Fibroblast of lung (primary cell): Measurements from ENCODE around the gene MORN1. TPM values are rescaled to one million over a fixed set of nuclear protein-coding genes. Genes with fewer than 3 reads are reported as not detected.

Experiments
- DNase-seq, 2 donors: peaks; one replicate each; pipeline versions ENCODE4 v3.0.0 to v3.0.0-alpha.2; 2010; ENCODE audit warnings: low read depth in 2 of 2
- H2AFZ ChIP-seq: 2 replicates; pipeline ENCODE4 v1.5.1; 2012; ENCODE audit warnings: low read length, control low read depth, inconsistent platforms
- H3K27ac ChIP-seq: 2 replicates; pipeline ENCODE4 v1.5.1; 2011; ENCODE audit warnings: low read length, control low read depth; ENCODE audit not compliant: insufficient read depth
- H3K27me3 ChIP-seq: 2 replicates; pipeline ENCODE4 v1.5.1; 2011; ENCODE audit warnings: mild to moderate bottlenecking, low read length; ENCODE audit not compliant: control insufficient read depth, insufficient read depth
- H3K36me3 ChIP-seq: 2 replicates; pipeline ENCODE4 v1.5.1; 2011; ENCODE audit warnings: low read length; ENCODE audit not compliant: control insufficient read depth, insufficient read depth
- H3K4me1 ChIP-seq: 2 replicates; pipeline ENCODE4 v1.5.1; 2011; ENCODE audit warnings: low read length; ENCODE audit not compliant: control insufficient read depth, insufficient read depth; ENCODE audit errors: extremely low read depth
- H3K4me2 ChIP-seq: 2 replicates; pipeline ENCODE4 v1.5.1; 2011; ENCODE audit warnings: low read length, control low read depth; ENCODE audit not compliant: insufficient read depth; ENCODE audit errors: extremely low read depth
- H3K4me3 ChIP-seq, 4 experiments: fragments of 200-600 bp in 1 of 4; sonication (generic) in 1 of 4; replicated peaks in 1 of 4; 2 replicates each; pipeline ENCODE4 v1.5.1; 2011 to 2016; ENCODE audit warnings: low read length in 4 of 4, low read depth in 3 of 4, mild to moderate bottlenecking in 3 of 4, control low read depth in 2 of 4, inconsistent platforms in 1 of 4, mixed read lengths in 1 of 4; ENCODE audit not compliant: insufficient read depth in 1 of 4; ENCODE audit errors: control extremely low read depth in 1 of 4
- H3K79me2 ChIP-seq: 2 replicates; pipeline ENCODE4 v1.5.1; 2012; ENCODE audit warnings: mild to moderate bottlenecking, low read length, inconsistent platforms; ENCODE audit not compliant: control insufficient read depth, insufficient read depth
- H3K9ac ChIP-seq: 2 replicates; pipeline ENCODE4 v1.5.1; 2011; ENCODE audit warnings: mild to moderate bottlenecking, low read length, control low read depth; ENCODE audit not compliant: insufficient read depth
- H3K9me3 ChIP-seq: 2 replicates; pipeline ENCODE4 v1.5.1; 2012; ENCODE audit warnings: low read depth, low read length; ENCODE audit not compliant: control insufficient read depth, insufficient read depth
- H4K20me1 ChIP-seq: 2 replicates; pipeline ENCODE4 v1.5.1; 2011; ENCODE audit warnings: low read length; ENCODE audit not compliant: control insufficient read depth, insufficient read depth; ENCODE audit errors: extremely low read depth
- CTCF ChIP-seq, 2 donors: IDR thresholded peaks in 1 of 2; conservative IDR thresholded peaks in 1 of 2; 1 replicate in 1 of 2; 2 replicates in 1 of 2; pipeline ENCODE4 v1.5.1; 2011 to 2012; ENCODE audit warnings: low read length in 2 of 2, control low read depth in 1 of 2, inconsistent platforms in 1 of 2, low read depth in 1 of 2, mild to moderate bottlenecking in 1 of 2
- EZH2 ChIP-seq: IDR thresholded peaks from 2 replicates; pipeline ENCODE4 v1.5.1; 2012; ENCODE audit warnings: low read length, control low read depth, mild to moderate bottlenecking; ENCODE audit errors: missing control alignments
- polyA plus RNA-seq, 2 donors: library from polyadenylated mRNA; depleted of rRNA in 1 of 2; stranded (reverse) in 1 of 2; unstranded in 1 of 2; fragments of >200 nt; gene quantifications; 2 replicates each; pipeline ENCODE4 v1.2.1, GENCODE V29; 2011 to 2012; ENCODE audit warnings: missing spikeins in 1 of 2
- total RNA-seq: library from RNA; depleted of rRNA; stranded (reverse); fragments of >200 nt; gene quantifications from 2 replicates; pipeline ENCODE4 v1.2.1, GENCODE V29; 2014

Gene MORN1
- total and polyA plus RNA-seq, 2 donors (not counting 1 experiment from before 2014, with no cell fraction given) = 3.5 to 10.6 TPM

- Histone ChIP-seq H3K9ac (no peak overlapping the region), H3K27ac (no peak overlapping the region), H3K4me3 (no peak overlapping the region), H3K4me2 (no peak overlapping the region), H3K79me2 (no peaks in the 10 kb centered on the region), H3K4me1 (peaks cover 14% of the 10 kb centered on the region), H3K27me3 (no peaks in the 10 kb centered on the region), H3K36me3 (no peaks in the 10 kb centered on the region), H4K20me1 (no peaks in the 10 kb centered on the region), H3K9me3 (no peaks in the 10 kb centered on the region), H2AFZ (no peak overlapping the region)
- TF ChIP-seq CTCF (conservative IDR thresholded peaks at IDR 0.05 in 1 of 2, IDR thresholded peaks at IDR 0.05 in 1 of 2; ENCODE audit: low read depth in 1 of 2, low read length in 2 of 2) = no peak
- no peak for TF ChIP-seq EZH2
- no peak for DNase-seq
Observed at GRCh38 chr1:2326524-2326923, 64.8 kb downstream of the MORN1 start.

GRCh38 chr1:2324553-2325366 is 66.6 kb downstream of the MORN1 start:
- no peaks in the 10 kb centered on the region for H3K9me3 ChIP-seq
- TF ChIP-seq EZH2 (no peak), CTCF (conservative IDR thresholded peaks at IDR 0.05 in 1 of 2, IDR thresholded peaks at IDR 0.05 in 1 of 2; ENCODE audit: low read depth in 1 of 2, low read length in 2 of 2) (no peak)
- DNase-seq = no peak
- no peak overlapping the region for H3K4me2 ChIP-seq
- H2AFZ ChIP-seq = no peak overlapping the region
- H3K36me3 ChIP-seq = no peaks in the 10 kb centered on the region
- H3K4me1 ChIP-seq = peaks cover 5% of the 10 kb centered on the region
- H3K27ac ChIP-seq = no peak overlapping the region
- no peaks in the 10 kb centered on the region for H3K79me2 ChIP-seq
- no peaks in the 10 kb centered on the region for H3K27me3 ChIP-seq
- H3K9ac ChIP-seq = no peak overlapping the region
- no peaks in the 10 kb centered on the region for H4K20me1 ChIP-seq
- no peak overlapping the region for H3K4me3 ChIP-seq

GRCh38 chr1:2323451-2323974 is 67.8 kb downstream of the MORN1 start:
- Histone ChIP-seq H2AFZ (no peak overlapping the region), H3K79me2 (no peaks in the 10 kb centered on the region), H3K27me3 (no peaks in the 10 kb centered on the region), H3K36me3 (no peaks in the 10 kb centered on the region), H3K9ac (no peak overlapping the region), H3K27ac (no peak overlapping the region), H4K20me1 (no peaks in the 10 kb centered on the region), H3K9me3 (no peaks in the 10 kb centered on the region), H3K4me3 (no peak overlapping the region), H3K4me1 (peaks cover 5% of the 10 kb centered on the region), H3K4me2 (no peak overlapping the region)
- no peak for TF ChIP-seq EZH2
- no peak for TF ChIP-seq CTCF (conservative IDR thresholded peaks at IDR 0.05 in 1 of 2, IDR thresholded peaks at IDR 0.05 in 1 of 2; ENCODE audit: low read depth in 1 of 2, low read length in 2 of 2)
- no peak for DNase-seq
